Occipital lobe (tissue), 2 donors: ENCODE results near the gene PFDN4. TPM values are rescaled to one million over a fixed set of nuclear protein-coding genes. Genes with fewer than 3 reads are reported as not detected.
A peak's percentile ranks its signal among the peaks of the same experiment; 100 is the strongest.

Experiments
- DNase-seq: peaks from one replicate; lab custom pipeline; 2025; lab: John Stamatoyannopoulos, UW
- total RNA-seq: library from RNA; depleted of rRNA; stranded (reverse); fragments of >200 nt; gene quantifications from one replicate; pipeline ENCODE4 v1.2.3, GENCODE V29; 2014

Gene PFDN4
- total RNA-seq, 1 donor from 2014 or later: 149 TPM

GRCh38 chr20:54173653-54174456 lies 34.0 kb upstream of the PFDN4 start, which contains the start of gene CYP24A1:
Gene CYP24A1 (minus strand): TSS chr20:54173986. CDS start chr20:54173579, 407 bp downstream.
- DNase-seq: no peak

GRCh38 chr20:54174457-54175175 lies 33.3 kb upstream of the PFDN4 start:
- no peak for DNase-seq

GRCh38 chr20:54176610-54177009 lies 31.3 kb upstream of the PFDN4 start:
- DNase-seq: no peak

GRCh38 chr20:54177378-54177777 lies 30.5 kb upstream of the PFDN4 start:
- no peak for DNase-seq

- no peak for DNase-seq
Measured at GRCh38 chr20:54178256-54178655, 29.6 kb upstream of the PFDN4 start.

- no peak for DNase-seq
Measured at GRCh38 chr20:54179946-54180345, 27.9 kb upstream of the PFDN4 start.

- DNase-seq: no peak
Measured at GRCh38 chr20:54180931-54181330, 27.0 kb upstream of the PFDN4 start.

- no peak for DNase-seq
Measured at GRCh38 chr20:54184071-54184470, 23.8 kb upstream of the PFDN4 start.

- DNase-seq: no peak
Measured at GRCh38 chr20:54184904-54185626, 22.8 kb upstream of the PFDN4 start.

GRCh38 chr20:54188132-54188849 lies 19.6 kb upstream of the PFDN4 start:
- no peak for DNase-seq

- no peak for DNase-seq
Measured at GRCh38 chr20:54189630-54190029, 18.3 kb upstream of the PFDN4 start.

- no peak for DNase-seq
Measured at GRCh38 chr20:54190217-54190616, 17.7 kb upstream of the PFDN4 start.

GRCh38 chr20:54193817-54194216 lies 14.1 kb upstream of the PFDN4 start:
- DNase-seq: no peak

GRCh38 chr20:54194724-54195438 lies 13.0 kb upstream of the PFDN4 start:
- DNase-seq: no peak

- DNase-seq: no peak
Measured at GRCh38 chr20:54195483-54196472, 12.1 kb upstream of the PFDN4 start.

- no peak for DNase-seq
Measured at GRCh38 chr20:54197621-54198604, 10.0 kb upstream of the PFDN4 start.

- no peak for DNase-seq
Measured at GRCh38 chr20:54199283-54199682, 8.6 kb upstream of the PFDN4 start.

GRCh38 chr20:54199721-54200176 lies 8.1 kb upstream of the PFDN4 start:
- DNase-seq: peak; percentile 39
